CD4-positive, alpha-beta T cell (primary cell): ENCODE data around the gene BRI3BP. TPM values are rescaled to one million over a fixed set of nuclear protein-coding genes. Genes with fewer than 3 reads are reported as not detected.

Source experiments
- ATAC-seq: fragments of 200-7000 bp; cut with Tn5 transposase; one replicate; pipeline ENCODE4 v1.10.0; 2022; ENCODE audit warnings: mild to moderate bottlenecking; ENCODE audit not compliant: poor library complexity
- CTCF ChIA-PET: fragments of 350-600 bp; sonication (Branson Sonifier 250); formaldehyde crosslinking; loops from one replicate; lab custom pipeline; 2021; ENCODE audit warnings: antibody characterized with exemption, inconsistent platforms; lab: Charles Lee
- POLR2A ChIA-PET: fragments of 350-600 bp; sonication (Branson Sonifier 250); formaldehyde crosslinking; loops from one replicate; lab custom pipeline; 2021; ENCODE audit warnings: antibody characterized with exemption, inconsistent platforms; lab: Charles Lee
- DNase-seq, 14 experiments: peaks; one replicate each; pipeline ENCODE4 v3.0.0-alpha.2; 2013 to 2020; ENCODE audit warnings: mixed read lengths in 2 of 14
- H3K27ac ChIP-seq, 2 donors: one replicate each; pipeline versions ENCODE4 v1.5.1 to v1.7.0; 2013; ENCODE audit warnings: low read length in 2 of 2, low read depth in 1 of 2, mild to moderate bottlenecking in 1 of 2
- H3K27me3 ChIP-seq, 2 experiments: 1 replicate in 1 of 2; 2 replicates in 1 of 2; pipeline versions ENCODE4 v1.6.1 to v1.7.0; 2013; ENCODE audit warnings: low read length in 2 of 2, control low read depth in 1 of 2, mild to moderate bottlenecking in 1 of 2, moderate library complexity in 1 of 2; ENCODE audit not compliant: insufficient read depth in 2 of 2, control insufficient read depth in 1 of 2
- H3K36me3 ChIP-seq: one replicate; pipeline ENCODE4 v1.6.1; 2013; ENCODE audit warnings: low read length, control low read depth; ENCODE audit not compliant: insufficient read depth
- H3K4me1 ChIP-seq: one replicate; pipeline ENCODE4 v1.6.1; 2013; ENCODE audit warnings: low read length, control low read depth; ENCODE audit not compliant: insufficient read depth
- H3K4me3 ChIP-seq: one replicate; pipeline ENCODE4 v1.5.1; 2013; ENCODE audit warnings: mild to moderate bottlenecking, low read length, moderate library complexity
- H3K9me3 ChIP-seq, 2 experiments: 1 replicate in 1 of 2; 2 replicates in 1 of 2; pipeline versions ENCODE4 v1.6.1 to v1.7.0; 2013; ENCODE audit warnings: low read length in 2 of 2, mild to moderate bottlenecking in 2 of 2, control low read depth in 1 of 2, moderate library complexity in 1 of 2; ENCODE audit not compliant: control insufficient read depth in 1 of 2, insufficient read depth in 1 of 2
- H3K27ac Mint-ChIP-seq: one replicate; pipeline ENCODE4 v1.8.0; 2020; ENCODE audit warnings: mixed read lengths
- H3K27me3 Mint-ChIP-seq: one replicate; pipeline ENCODE4 v1.8.0; 2021; ENCODE audit warnings: mixed read lengths
- H3K36me3 Mint-ChIP-seq: one replicate; pipeline ENCODE4 v1.8.0; 2021; ENCODE audit warnings: low read depth, mixed read lengths
- H3K4me1 Mint-ChIP-seq: one replicate; pipeline ENCODE4 v1.8.0; 2021; ENCODE audit warnings: low read depth, mixed read lengths
- H3K4me3 Mint-ChIP-seq: one replicate; pipeline ENCODE4 v1.8.0; 2020; ENCODE audit warnings: mild to moderate bottlenecking, mixed read lengths
- H3K9me3 Mint-ChIP-seq: one replicate; pipeline ENCODE4 v1.8.0; 2020; ENCODE audit warnings: mixed read lengths
- CTCF ChIP-seq: fragments of 200-600 bp; IDR thresholded peaks from one replicate; pipeline ENCODE4 v1.8.0; 2022; ENCODE audit warnings: antibody characterized with exemption, mild to moderate bottlenecking
- intact Hi-C, 2 experiments: fragments of 100-400 bp; cut with DNase I in 1 of 2; cut with micrococcal nuclease in 1 of 2; formaldehyde crosslinking; loops; one replicate each; pipeline versions ENCODE4 v1.15.1 to v1.9.0; 2023 to 2025; cut with DNase I, micrococcal nuclease
- total RNA-seq, 174 experiments: library from RNA in 2 of 174; stranded (reverse) in 2 of 174; gene quantifications; one replicate each; pipeline ENCODE4 v1.2.3 and lab custom pipeline; 2021 to 2026

Gene BRI3BP
- total RNA-seq, 2 experiments from 2014 or later, result 1.6 TPM

- no peak for DNase-seq
- no peak overlapping the region for H3K27ac Mint-ChIP-seq
- Histone ChIP-seq H3K9me3 (no peaks in the 10 kb centered on the region), H3K27ac (no peak overlapping the region), H3K27me3 (no peaks in the 10 kb centered on the region), H3K4me3 (no peak overlapping the region), H3K4me1 (peaks cover 16% of the 10 kb centered on the region), H3K36me3 (no peaks in the 10 kb centered on the region)
- no peaks in the 10 kb centered on the region for H3K27me3 Mint-ChIP-seq
- ATAC-seq, result no peak
- H3K4me1 Mint-ChIP-seq, result peaks cover 14% of the 10 kb centered on the region
- no peaks in the 10 kb centered on the region for H3K9me3 Mint-ChIP-seq
- H3K36me3 Mint-ChIP-seq, result no peaks in the 10 kb centered on the region
- ChIA-PET POLR2A (no interaction called here), CTCF (no interaction called here)
- H3K4me3 Mint-ChIP-seq, result no peak overlapping the region
- no peak for TF ChIP-seq CTCF
- intact Hi-C loops, result no loop called here
Observed at GRCh38 chr12:124998705-124999104, 5.3 kb downstream of the BRI3BP start.

- H3K4me3 ChIP-seq, result no peak overlapping the region
- Mint-ChIP-seq H3K27me3 (no peaks in the 10 kb centered on the region), H3K36me3 (no peaks in the 10 kb centered on the region), H3K27ac (no peak overlapping the region), H3K4me1 (no peaks in the 10 kb centered on the region), H3K9me3 (no peaks in the 10 kb centered on the region), H3K4me3 (no peak overlapping the region)
- no peaks in the 10 kb centered on the region for H3K4me1 ChIP-seq
- H3K27ac ChIP-seq, result no peak overlapping the region
- no peak for TF ChIP-seq CTCF
- H3K9me3 ChIP-seq, result no peaks in the 10 kb centered on the region
- ChIA-PET CTCF (no interaction called here), POLR2A (no interaction called here)
- intact Hi-C loops, result no loop called here
- no peaks in the 10 kb centered on the region for H3K36me3 ChIP-seq
- H3K27me3 ChIP-seq, result no peaks in the 10 kb centered on the region
- DNase-seq (no peak), ATAC-seq (no peak)
Observed at GRCh38 chr12:125001636-125002035, 8.2 kb downstream of the BRI3BP start.

GRCh38 chr12:125003021-125003420 is 9.6 kb downstream of the BRI3BP start:
- no peaks in the 10 kb centered on the region for H3K4me1 ChIP-seq
- intact Hi-C loops, result no loop called here
- ChIA-PET CTCF (no interaction called here), POLR2A (no interaction called here)
- Mint-ChIP-seq H3K27ac (no peak overlapping the region), H3K9me3 (no peaks in the 10 kb centered on the region), H3K4me3 (no peak overlapping the region), H3K27me3 (no peaks in the 10 kb centered on the region), H3K4me1 (no peaks in the 10 kb centered on the region), H3K36me3 (no peaks in the 10 kb centered on the region)
- no peak for TF ChIP-seq CTCF
- no peaks in the 10 kb centered on the region for H3K36me3 ChIP-seq
- H3K4me3 ChIP-seq, result no peak overlapping the region
- H3K9me3 ChIP-seq, result no peaks in the 10 kb centered on the region
- no peak for DNase-seq
- no peaks in the 10 kb centered on the region for H3K27me3 ChIP-seq
- no peak for ATAC-seq
- H3K27ac ChIP-seq, result no peak overlapping the region
